GM23248 (cell line): ENCODE measurements around the gene VNN1.

Source experiments
- EZH2 ChIP-seq: fragments of 200-600 bp; sonication (generic); IDR thresholded peaks from 2 replicates; pipeline ENCODE4 v1.6.1; 2018; ENCODE audit warnings: antibody characterized with exemption, mild to moderate bottlenecking; ENCODE audit not compliant: insufficient read depth, poor library complexity, severe bottlenecking
- EZH2phosphoT487 ChIP-seq: fragments of 200-600 bp; sonication (generic); IDR thresholded peaks from 2 replicates; pipeline ENCODE4 v1.6.1; 2018; ENCODE audit warnings: antibody characterized with exemption, moderate library complexity, mild to moderate bottlenecking, low read depth; ENCODE audit not compliant: insufficient read depth

DNA sequence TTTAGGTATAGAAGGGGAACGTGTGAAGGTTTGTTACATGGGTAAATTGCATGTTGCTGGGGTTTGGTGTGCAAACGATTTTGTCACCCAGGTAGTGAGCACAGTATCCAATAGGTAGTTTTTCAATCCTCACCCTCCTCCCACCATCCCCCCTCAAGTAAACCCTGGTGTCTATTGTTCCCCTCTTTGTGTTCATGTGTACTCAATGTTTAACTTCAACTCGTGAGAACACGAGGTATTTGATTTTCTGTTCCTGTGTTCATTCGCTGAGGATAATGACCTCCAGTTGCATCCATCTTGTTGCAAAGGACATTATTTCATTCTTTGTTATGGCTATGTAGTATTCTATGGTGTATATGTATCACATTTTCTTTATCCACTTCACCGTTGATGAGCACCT, 11.6 kb upstream of the VNN1 start:
- TF ChIP-seq EZH2 (no peak), EZH2phosphoT487 (no peak)
